HFFc6 (cell line): ENCODE results near the gene ZNF30. TPM values are rescaled to one million over a fixed set of nuclear protein-coding genes. Genes with fewer than 3 reads are reported as not detected.
"Not testable (repeated sequence)": the region's sequence is repeated elsewhere in the genome, so short reads cannot be mapped to it uniquely, and the experiment has no call there.

ENCODE experiments used
- DNase-seq: peaks from one replicate; pipeline ENCODE4 v3.0.0-alpha.2; 2018
- H3K27ac Mint-ChIP-seq: 2 replicates; pipeline ENCODE4 v1.8.0; 2020; ENCODE audit warnings: mild to moderate bottlenecking, mixed read lengths
- H3K27me3 Mint-ChIP-seq: 2 replicates; pipeline ENCODE4 v1.8.0; 2021; ENCODE audit warnings: mild to moderate bottlenecking, moderate library complexity, mixed read lengths; ENCODE audit not compliant: insufficient read depth
- H3K36me3 Mint-ChIP-seq: 2 replicates; pipeline ENCODE4 v1.8.0; 2021; ENCODE audit warnings: low read depth, mixed read lengths
- H3K4me1 Mint-ChIP-seq: 2 replicates; pipeline ENCODE4 v1.8.0; 2020; ENCODE audit warnings: low read depth, mixed read lengths
- H3K4me3 Mint-ChIP-seq: 2 replicates; pipeline ENCODE4 v1.8.0; 2020; ENCODE audit warnings: mild to moderate bottlenecking, moderate library complexity, mixed read lengths
- H3K9me3 Mint-ChIP-seq: 2 replicates; pipeline ENCODE4 v1.8.0; 2020; ENCODE audit warnings: mild to moderate bottlenecking, mixed read lengths
- total RNA-seq, 6 experiments: library from RNA; stranded (reverse); fragmentation: NEBNext Ultra II Directional; extraction: Animal tissue kit (Norgen Biotek cat#: 25700); gene quantifications; 2 replicates in 1 of 6; 3 replicates in 5 of 6; pipeline ENCODE4 v1.2.3, GENCODE V29; 2021
- TF ChIP-seq, protein P1 (sequence below): fragments of 200-600 bp; sonication (generic); IDR thresholded peaks from 2 replicates; pipeline ENCODE4 v1.5.0; 2021; ENCODE audit warnings: antibody characterized with exemption, mild to moderate bottlenecking

Gene ZNF30
- total RNA-seq, 6 experiments from 2014 or later, result 1.9 to 3.1 (median 2.2) TPM

DNA sequence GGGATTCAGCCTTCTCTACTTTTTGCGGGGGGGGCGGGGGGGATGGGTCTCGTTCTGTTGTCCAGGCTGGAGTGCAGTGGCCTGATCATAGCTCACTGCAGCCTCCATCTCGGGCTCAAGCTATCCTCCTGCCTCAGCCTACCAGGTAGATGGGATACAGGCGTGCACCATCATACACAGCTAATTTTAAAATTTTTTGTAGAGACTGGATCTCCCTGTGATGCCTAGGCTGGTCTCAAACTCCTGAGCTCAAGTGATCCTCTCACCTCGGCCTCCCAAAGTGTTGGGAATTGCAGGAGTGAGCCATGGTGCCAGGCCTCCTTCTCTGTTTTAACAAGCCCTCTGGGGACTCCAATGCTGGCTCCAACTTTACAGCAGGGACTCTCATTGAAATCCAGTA is 37.9 kb downstream of the ZNF30 start:
- Mint-ChIP-seq H3K36me3 (peaks cover 25% of the 10 kb centered on the region), H3K4me3 (peak overlapping the region; percentile 73), H3K9me3 (peaks cover 41% of the 10 kb centered on the region), H3K4me1 (peaks cover 38% of the 10 kb centered on the region), H3K27me3 (peaks cover 15% of the 10 kb centered on the region), H3K27ac (no peak overlapping the region)
- no peak for DNase-seq
- TF ChIP-seq, protein P1, sequence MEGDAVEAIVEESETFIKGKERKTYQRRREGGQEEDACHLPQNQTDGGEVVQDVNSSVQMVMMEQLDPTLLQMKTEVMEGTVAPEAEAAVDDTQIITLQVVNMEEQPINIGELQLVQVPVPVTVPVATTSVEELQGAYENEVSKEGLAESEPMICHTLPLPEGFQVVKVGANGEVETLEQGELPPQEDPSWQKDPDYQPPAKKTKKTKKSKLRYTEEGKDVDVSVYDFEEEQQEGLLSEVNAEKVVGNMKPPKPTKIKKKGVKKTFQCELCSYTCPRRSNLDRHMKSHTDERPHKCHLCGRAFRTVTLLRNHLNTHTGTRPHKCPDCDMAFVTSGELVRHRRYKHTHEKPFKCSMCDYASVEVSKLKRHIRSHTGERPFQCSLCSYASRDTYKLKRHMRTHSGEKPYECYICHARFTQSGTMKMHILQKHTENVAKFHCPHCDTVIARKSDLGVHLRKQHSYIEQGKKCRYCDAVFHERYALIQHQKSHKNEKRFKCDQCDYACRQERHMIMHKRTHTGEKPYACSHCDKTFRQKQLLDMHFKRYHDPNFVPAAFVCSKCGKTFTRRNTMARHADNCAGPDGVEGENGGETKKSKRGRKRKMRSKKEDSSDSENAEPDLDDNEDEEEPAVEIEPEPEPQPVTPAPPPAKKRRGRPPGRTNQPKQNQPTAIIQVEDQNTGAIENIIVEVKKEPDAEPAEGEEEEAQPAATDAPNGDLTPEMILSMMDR, result no peak

- H3K4me3 Mint-ChIP-seq, DNase-seq, H3K27ac Mint-ChIP-seq: not testable (repeated sequence)
- H3K36me3 Mint-ChIP-seq, result peaks cover 21% of the 10 kb centered on the region
- H3K4me1 Mint-ChIP-seq, result peaks cover 29% of the 10 kb centered on the region
- peaks cover 15% of the 10 kb centered on the region for H3K27me3 Mint-ChIP-seq
- peaks cover 42% of the 10 kb centered on the region for H3K9me3 Mint-ChIP-seq
Measured at GRCh38 chr19:34965505-34965904, 38.8 kb downstream of the ZNF30 start.

DNA sequence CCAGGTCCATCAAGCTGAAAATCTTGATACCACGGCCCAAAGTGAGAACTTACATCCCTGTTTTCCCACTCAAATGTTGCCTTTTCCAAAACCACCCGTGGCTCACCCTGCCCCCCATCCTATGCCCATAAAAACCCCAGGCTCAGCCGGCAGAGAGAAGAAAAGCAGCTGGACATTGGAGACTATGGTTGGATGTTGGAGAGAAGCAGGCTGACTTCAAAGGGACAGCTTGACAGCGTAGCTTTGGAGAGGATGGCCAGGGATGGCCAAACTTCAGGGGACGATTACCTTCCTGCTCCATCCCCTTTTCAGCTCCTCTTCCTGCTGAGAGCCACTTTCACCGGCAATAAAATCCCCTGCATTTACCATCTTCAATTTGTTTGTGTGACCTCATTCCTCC is 40.8 kb downstream of the ZNF30 start:
- DNase-seq, result no peak
- Mint-ChIP-seq H3K36me3 (peaks cover 21% of the 10 kb centered on the region), H3K27ac (no peak overlapping the region), H3K4me3 (no peak overlapping the region), H3K27me3 (peaks cover 17% of the 10 kb centered on the region), H3K4me1 (peaks cover 9% of the 10 kb centered on the region), H3K9me3 (peaks cover 42% of the 10 kb centered on the region)
- TF ChIP-seq, protein P1, result no peak

DNA sequence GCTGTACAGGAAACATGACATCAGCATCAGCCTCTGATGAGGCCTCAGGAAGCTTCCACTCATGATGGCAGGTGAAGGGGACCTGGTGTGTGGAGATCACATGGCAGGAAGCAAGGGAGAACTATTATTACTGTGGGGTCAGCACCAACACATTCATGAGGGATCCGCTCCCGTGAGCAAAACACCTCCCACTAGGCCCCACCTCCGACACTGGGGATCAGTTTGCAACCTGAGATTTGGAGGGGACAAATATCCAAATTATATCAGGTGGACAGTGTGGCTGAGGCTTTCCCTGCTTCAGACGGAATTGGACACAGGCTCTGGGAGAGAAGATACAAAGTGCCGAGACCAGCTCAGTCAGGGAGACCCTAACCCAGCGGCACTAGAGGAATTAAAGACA is 43.0 kb downstream of the ZNF30 start:
- H3K27me3 Mint-ChIP-seq, result peaks cover 17% of the 10 kb centered on the region
- peaks cover 21% of the 10 kb centered on the region for H3K36me3 Mint-ChIP-seq
- DNase-seq, result no peak
- peaks cover 42% of the 10 kb centered on the region for H3K9me3 Mint-ChIP-seq
- H3K27ac Mint-ChIP-seq, result no peak overlapping the region
- peaks cover 8% of the 10 kb centered on the region for H3K4me1 Mint-ChIP-seq
- TF ChIP-seq, protein P1, result no peak
- H3K4me3 Mint-ChIP-seq, result no peak overlapping the region

GRCh38 chr19:34970185-34970780 is 43.6 kb downstream of the ZNF30 start:
- DNase-seq, H3K4me3 Mint-ChIP-seq, H3K27ac Mint-ChIP-seq: not testable (repeated sequence)
- peaks cover 17% of the 10 kb centered on the region for H3K27me3 Mint-ChIP-seq
- H3K9me3 Mint-ChIP-seq, result peaks cover 42% of the 10 kb centered on the region
- peaks cover 21% of the 10 kb centered on the region for H3K36me3 Mint-ChIP-seq
- peaks cover 14% of the 10 kb centered on the region for H3K4me1 Mint-ChIP-seq

GRCh38 chr19:34972163-34972705 is 45.5 kb downstream of the ZNF30 start:
- no peak overlapping the region for H3K27ac Mint-ChIP-seq
- TF ChIP-seq, protein P1, result no peak
- no peak overlapping the region for H3K4me3 Mint-ChIP-seq
- peaks cover 35% of the 10 kb centered on the region for H3K9me3 Mint-ChIP-seq
- no peak for DNase-seq
- peaks cover 15% of the 10 kb centered on the region for H3K27me3 Mint-ChIP-seq
- peaks cover 20% of the 10 kb centered on the region; the same call in 1 of the 2 replicates for H3K36me3 Mint-ChIP-seq
- peaks cover 14% of the 10 kb centered on the region for H3K4me1 Mint-ChIP-seq
